GM19240 (cell line): ENCODE results near the gene GLRA3.
"Not testable (repeated sequence)": the region's sequence is repeated elsewhere in the genome, so short reads cannot be mapped to it uniquely, and the experiment has no call there.

ENCODE experiments used
- DNase-seq: peaks from one replicate; pipeline ENCODE4 v3.0.0; 2011; ENCODE audit warnings: low spot score; ENCODE audit not compliant: insufficient read length

GLRA3 gene

GRCh38 chr4:174714393-174715211 is 114.4 kb downstream of the GLRA3 start:
- DNase-seq: peak; percentile 6

- DNase-seq: no peak
Measured at GRCh38 chr4:174713821-174714220, 115.2 kb downstream of the GLRA3 start.

GRCh38 chr4:174713181-174713580 is 115.9 kb downstream of the GLRA3 start:
- DNase-seq: no peak

GRCh38 chr4:174709526-174709925 is 119.5 kb downstream of the GLRA3 start:
- DNase-seq: no peak

- no peak for DNase-seq
Measured at GRCh38 chr4:174708381-174708780, 120.7 kb downstream of the GLRA3 start.

GRCh38 chr4:174707902-174708301 is 121.1 kb downstream of the GLRA3 start:
- no peak for DNase-seq

- DNase-seq: peak; percentile 4
Measured at GRCh38 chr4:174707051-174707676, 121.9 kb downstream of the GLRA3 start.

GRCh38 chr4:174702979-174703478 is 126.0 kb downstream of the GLRA3 start:
- no peak for DNase-seq

GRCh38 chr4:174699654-174700053 is 129.4 kb downstream of the GLRA3 start:
- DNase-seq: no peak

GRCh38 chr4:174697896-174698295 is 131.2 kb downstream of the GLRA3 start:
- no peak for DNase-seq

GRCh38 chr4:174697202-174697601 is 131.8 kb downstream of the GLRA3 start:
- DNase-seq: no peak

- DNase-seq: no peak
Measured at GRCh38 chr4:174696657-174697056, 132.4 kb downstream of the GLRA3 start.

- DNase-seq: not testable (repeated sequence)
Measured at GRCh38 chr4:174691876-174692275, 137.2 kb downstream of the GLRA3 start.

- DNase-seq: no peak
Measured at GRCh38 chr4:174690665-174691064, 138.4 kb downstream of the GLRA3 start.

- DNase-seq: no peak
Measured at GRCh38 chr4:174689618-174690017, 139.4 kb downstream of the GLRA3 start.

GRCh38 chr4:174686826-174687225 is 142.2 kb downstream of the GLRA3 start:
- no peak for DNase-seq

- no peak for DNase-seq
Measured at GRCh38 chr4:174681723-174682300, 147.2 kb downstream of the GLRA3 start.

- DNase-seq: no peak
Measured at GRCh38 chr4:174674305-174674840, 154.7 kb downstream of the GLRA3 start.

- DNase-seq: no peak
Measured at GRCh38 chr4:174673865-174674264, 155.2 kb downstream of the GLRA3 start.

GRCh38 chr4:174672276-174672675 is 156.8 kb downstream of the GLRA3 start:
- DNase-seq: no peak

GRCh38 chr4:174669270-174669669 is 159.8 kb downstream of the GLRA3 start:
- no peak for DNase-seq

- no peak for DNase-seq
Measured at GRCh38 chr4:174665799-174666198, 163.2 kb downstream of the GLRA3 start.
